HCT116 (cell line): Measurements from ENCODE around the gene TOR4A. TPM values are rescaled to one million over a fixed set of nuclear protein-coding genes. Genes with fewer than 3 reads are reported as not detected.

Experiments
- ATAC-seq: fragments of 200-7000 bp; cut with Tn5 transposase; 2 replicates; pipeline ENCODE4 v1.9.1; 2020; ENCODE audit warnings: mild to moderate bottlenecking, moderate library complexity
- BruUV-seq: library from RNA; stranded (reverse); fragments of 400-500 nt; replicated peaks from 2 replicates; lab custom pipeline; 2021; lab: Mats Ljungman, UMichigan
- CTCF ChIA-PET: fragments of 300-600 bp; sonication (Branson Sonifier 250); formaldehyde crosslinking; loops from one replicate; lab custom pipeline; 2021; ENCODE audit warnings: antibody characterized with exemption; lab: Charles Lee
- POLR2A ChIA-PET: fragments of 300-600, 350-600 bp; sonication (Branson Sonifier 250); formaldehyde crosslinking; loops from one replicate; lab custom pipeline; 2021; ENCODE audit warnings: antibody characterized with exemption; lab: Charles Lee
- RAD21 ChIA-PET, 2 experiments: fragments of 300-600 bp; sonication (Branson Sonifier 250); formaldehyde crosslinking; loops; one replicate each; lab custom pipeline; 2023; ENCODE audit warnings: low total read pairs in 2 of 2; ENCODE audit not compliant: uncharacterized antibody in 2 of 2, unreplicated experiment in 2 of 2, low non-redundant PET in 1 of 2; lab: Charles Lee
- DNase-seq: peaks from one replicate; pipeline ENCODE4 v3.0.0-alpha.2; 2010; ENCODE audit warnings: low read depth, low spot score
- H2AFZ ChIP-seq: fragments of 200-600 bp; shearing (Covaris generic), sonication (generic); 2 replicates; pipeline ENCODE4 v1.6.1; 2017; ENCODE audit warnings: low read depth, mixed run types, mixed read lengths, antibody characterized with exemption, low read length; ENCODE audit not compliant: poor library complexity, severe bottlenecking
- H3K27ac ChIP-seq: 2 replicates; pipeline ENCODE4 v1.5.1; 2012; ENCODE audit warnings: low read depth, low read length
- H3K27me3 ChIP-seq: fragments of 200-600 bp; sonication (generic); 2 replicates; pipeline ENCODE4 v1.6.1; 2016; ENCODE audit warnings: mixed run types, low read length, mixed read lengths; ENCODE audit not compliant: insufficient read depth
- H3K36me3 ChIP-seq, 2 experiments: fragments of 200-500 bp in 1 of 2; fragments of 200-600 bp in 1 of 2; sonication (Bioruptor generic) in 1 of 2; sonication (generic) in 1 of 2; 2 replicates each; pipeline versions ENCODE4 v1.5.1 to v1.6.1; 2014 to 2016; ENCODE audit warnings: low read length in 2 of 2, inconsistent platforms in 1 of 2, mixed read lengths in 1 of 2, mixed run types in 1 of 2; ENCODE audit not compliant: insufficient read depth in 2 of 2, control insufficient read depth in 1 of 2
- H3K4me1 ChIP-seq, 2 experiments: fragments of 200-600 bp in 1 of 2; sonication (generic) in 1 of 2; 2 replicates each; pipeline versions ENCODE4 v1.5.1 to v1.6.1; 2012 to 2017; ENCODE audit warnings: low read length in 2 of 2, inconsistent platforms in 1 of 2, mild to moderate bottlenecking in 1 of 2, mixed read lengths in 1 of 2, mixed run types in 1 of 2, moderate library complexity in 1 of 2; ENCODE audit not compliant: insufficient read depth in 2 of 2, control insufficient read depth in 1 of 2
- H3K4me2 ChIP-seq: fragments of 200-600 bp; sonication (generic); 2 replicates; pipeline ENCODE4 v1.6.1; 2017; ENCODE audit warnings: mixed run types, low read length, mixed read lengths
- H3K4me3 ChIP-seq, 2 experiments: fragments of 200-600 bp in 1 of 2; sonication (generic) in 1 of 2; replicated peaks in 1 of 2; 2 replicates each; pipeline ENCODE4 v1.5.1; 2011 to 2016; ENCODE audit warnings: low read length in 2 of 2, control low read depth in 1 of 2, low read depth in 1 of 2, mild to moderate bottlenecking in 1 of 2, mixed read lengths in 1 of 2, mixed run types in 1 of 2
- H3K79me2 ChIP-seq: fragments of 200-600 bp; sonication (generic); 2 replicates; pipeline ENCODE4 v1.6.1; 2017; ENCODE audit warnings: mild to moderate bottlenecking, mixed run types, low read length, moderate library complexity, mixed read lengths; ENCODE audit not compliant: insufficient read depth
- H3K9ac ChIP-seq: fragments of 200-600 bp; sonication (generic); 2 replicates; pipeline ENCODE4 v1.6.1; 2016; ENCODE audit warnings: low read length, mixed read lengths
- H3K9me2 ChIP-seq: fragments of 200-600 bp; sonication (generic), shearing (Covaris generic); 2 replicates; pipeline ENCODE4 v1.6.1; 2017; ENCODE audit warnings: mixed run types, mild to moderate bottlenecking, moderate library complexity; ENCODE audit not compliant: insufficient read depth
- H3K9me3 ChIP-seq, 2 experiments: fragments of 200-500 bp in 1 of 2; fragments of 200-600 bp in 1 of 2; sonication (Bioruptor generic) in 1 of 2; sonication (generic) in 1 of 2; 2 replicates each; pipeline ENCODE4 v1.6.1; 2014 to 2017; ENCODE audit warnings: low read length in 2 of 2, mixed read lengths in 2 of 2, inconsistent platforms in 1 of 2, low read depth in 1 of 2, mild to moderate bottlenecking in 1 of 2, mixed run types in 1 of 2, moderate library complexity in 1 of 2; ENCODE audit not compliant: control insufficient read depth in 1 of 2, insufficient read depth in 1 of 2
- H4K20me1 ChIP-seq: fragments of 200-600 bp; sonication (generic), shearing (Covaris generic); 2 replicates; pipeline ENCODE4 v1.6.1; 2017; ENCODE audit warnings: mixed run types, mild to moderate bottlenecking, moderate library complexity; ENCODE audit not compliant: insufficient read depth
- EGR1 ChIP-seq: IDR thresholded peaks from 2 replicates; pipeline ENCODE4 v1.6.1; 2012; ENCODE audit warnings: low read depth
- ELF1 ChIP-seq: IDR thresholded peaks from 2 replicates; pipeline ENCODE4 v1.6.1; 2012; ENCODE audit warnings: low read depth, borderline replicate concordance
- EZH2 ChIP-seq: fragments of 200-600 bp; sonication (generic); IDR thresholded peaks from 2 replicates; pipeline ENCODE4 v1.6.1; 2017; ENCODE audit warnings: antibody characterized with exemption, mixed run types
- MAX ChIP-seq: IDR thresholded peaks from 2 replicates; pipeline ENCODE4 v1.6.1; 2012
- RAD21 ChIP-seq: IDR thresholded peaks from 2 replicates; pipeline ENCODE4 v1.6.1; 2012; ENCODE audit warnings: low read depth, mild to moderate bottlenecking
- REST ChIP-seq: IDR thresholded peaks from 2 replicates; pipeline ENCODE4 v1.6.1; 2012; ENCODE audit warnings: low read depth
- SP1 ChIP-seq: IDR thresholded peaks from 2 replicates; pipeline ENCODE4 v1.6.1; 2012; ENCODE audit warnings: low read depth
- TCF7L2 ChIP-seq: IDR thresholded peaks from 2 replicates; pipeline ENCODE4 v1.7.0; 2011; ENCODE audit warnings: borderline replicate concordance, inconsistent platforms; ENCODE audit not compliant: insufficient read depth, insufficient read length; ENCODE audit errors: extremely low read depth
- ZBTB33 ChIP-seq: IDR thresholded peaks from 2 replicates; pipeline ENCODE4 v1.6.1; 2011; ENCODE audit warnings: mild to moderate bottlenecking, low read length, moderate library complexity; ENCODE audit not compliant: insufficient replicate concordance; ENCODE audit errors: extremely low read depth
- ZFX ChIP-seq: fragments of 450-650 bp; IDR thresholded peaks from 2 replicates; pipeline ENCODE4 v1.6.1; 2017
- ZNF274 ChIP-seq: fragments of 200-500 bp; sonication (Bioruptor generic); IDR thresholded peaks from 2 replicates; pipeline ENCODE4 v1.6.1; 2014; ENCODE audit warnings: mild to moderate bottlenecking, low read depth, low read length, inconsistent platforms
- intact Hi-C: fragments of 100-400 bp; cut with micrococcal nuclease; formaldehyde crosslinking; loops from 2 replicates; pipeline ENCODE4 v1.10.0; 2022
- total RNA-seq: library from RNA; stranded (reverse); gene quantifications from one replicate; pipeline ENCODE4 v1.2.1, GENCODE V29; 2021; ENCODE audit not compliant: unreplicated experiment

The TOR4A gene
- total RNA-seq, 1 experiment from 2014 or later = 34.0 TPM

GRCh38 chr9:137315581-137316011 lies 38.1 kb downstream of the TOR4A start:
- DNase-seq (no peak), ATAC-seq (no peak)
- Histone ChIP-seq H3K9ac (peak overlapping the region; percentile 57), H3K9me2 (no peaks in the 10 kb centered on the region), H3K36me3 (no peaks in the 10 kb centered on the region), H2AFZ (no peak overlapping the region), H3K27ac (no peak overlapping the region; the same call in 1 of the 2 replicates), H3K79me2 (no peaks in the 10 kb centered on the region), H3K9me3 (no peaks in the 10 kb centered on the region), H3K27me3 (no peaks in the 10 kb centered on the region), H3K4me1 (peaks cover 30 to 49% of the 10 kb centered on the region in 2 experiments), H4K20me1 (no peaks in the 10 kb centered on the region), H3K4me2 (peak overlapping the region; percentile 71), H3K4me3 (no peak overlapping the region)
- ChIA-PET CTCF (interaction anchor here (1.3 kb wide), 1 partner anchor 13 kb away, joined by 7 read pairs; the partner anchor contains the start of gene NRARP), RAD21 (interaction anchor here in 1 of 2 experiments (0.5 kb wide), 1 partner anchor 29 kb away, joined by 3 read pairs; no protein-coding TSS in a partner anchor), POLR2A (no interaction called here)
- BruUV-seq = no TSS peak
- intact Hi-C loops = no loop called here
- TF ChIP-seq ZNF274 (no peak), SP1 (no peak), MAX (no peak), RAD21 (no peak), EGR1 (no peak)

DNA sequence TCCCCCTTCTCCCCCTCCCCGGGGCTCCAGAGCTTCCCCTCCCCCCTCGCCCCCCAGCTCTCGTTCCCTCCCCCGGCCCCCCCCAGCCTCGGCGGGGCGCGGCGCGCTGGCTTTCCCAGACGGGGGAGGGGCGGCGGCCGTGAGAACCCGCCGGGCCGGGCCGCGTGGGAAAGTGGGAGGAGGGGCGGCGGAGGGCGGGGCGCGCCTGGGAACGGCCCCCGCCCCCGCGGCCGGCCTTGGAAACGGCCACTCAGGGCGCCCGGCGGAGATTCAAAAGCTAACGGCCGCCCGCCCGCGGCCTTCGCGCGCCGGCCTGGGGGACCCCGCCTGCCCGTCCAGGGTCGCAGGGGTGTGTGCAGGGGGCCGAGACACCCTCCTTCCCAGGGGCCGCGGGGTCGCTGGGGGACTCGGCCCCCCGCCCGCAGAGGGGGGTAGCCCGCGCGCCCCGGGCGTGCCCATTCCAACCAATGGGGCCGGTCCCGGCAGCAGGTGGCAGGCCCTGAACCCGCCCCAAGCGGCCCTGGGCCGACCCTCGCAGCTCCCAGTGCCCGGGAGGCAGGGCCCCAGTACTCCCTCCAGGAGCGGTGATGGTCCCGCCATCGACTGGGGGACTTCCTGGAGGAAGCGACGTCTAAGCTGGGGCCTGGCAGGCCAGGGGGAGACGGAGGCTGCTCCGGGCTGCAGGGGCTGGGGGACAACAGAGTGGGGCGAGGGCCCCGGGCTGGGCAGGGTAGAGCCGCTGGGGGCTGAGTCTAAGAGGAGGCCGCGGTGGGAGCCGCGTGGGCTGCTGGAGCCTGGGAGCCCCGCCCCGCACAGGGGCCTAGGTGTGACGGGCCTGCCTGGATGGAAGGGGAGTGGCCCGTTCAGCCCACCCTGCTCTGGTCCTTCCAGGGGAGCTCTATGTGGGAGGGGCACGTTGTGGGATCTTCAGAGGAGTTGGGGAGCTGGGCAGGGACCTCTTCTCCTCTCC lies 38.8 kb downstream of the TOR4A start:
- no TSS peak for BruUV-seq
- ChIA-PET POLR2A (interaction anchor here (1.0 kb wide), 1 partner anchor 9 kb away, joined by 3 read pairs; no protein-coding TSS in a partner anchor), CTCF (interaction anchor here (1.2 to 1.3 kb wide), 2 partner anchors 14 to 107 kb away, joined by 3 to 7 read pairs; partner anchors contain the start of genes EXD3 and NRARP), RAD21 (no interaction called here)
- H4K20me1 ChIP-seq = no peaks in the 10 kb centered on the region
- H3K9me2 ChIP-seq = no peaks in the 10 kb centered on the region
- H3K4me1 ChIP-seq = peaks cover 23 to 42% of the 10 kb centered on the region in 2 experiments
- H2AFZ ChIP-seq = no peak overlapping the region
- H3K9me3 ChIP-seq = no peaks in the 10 kb centered on the region
- ATAC-seq (peak; percentile 71), DNase-seq (no peak)
- no peaks in the 10 kb centered on the region for H3K79me2 ChIP-seq
- no peaks in the 10 kb centered on the region for H3K36me3 ChIP-seq
- no peaks in the 10 kb centered on the region for H3K27me3 ChIP-seq
- peak overlapping the region in 1 of 2 experiments; percentile 43; a peak in 2 of 4 replicates for H3K4me3 ChIP-seq
- intact Hi-C loops = no loop called here
- peak overlapping the region; percentile 55; the same call in 1 of the 2 replicates for H3K27ac ChIP-seq
- H3K4me2 ChIP-seq = peak overlapping the region; percentile 71
- H3K9ac ChIP-seq = peak overlapping the region; percentile 57
- TF ChIP-seq ZBTB33 = no peak
- peak; percentile 39; the same call in 1 of the 2 replicates for TF ChIP-seq ZFX
- TF ChIP-seq TCF7L2 = peak; percentile 28
- TF ChIP-seq ELF1 = no peak
- no peak for TF ChIP-seq EZH2
- TF ChIP-seq REST = no peak
